NT2/D1 (cell line): ENCODE data around the gene OSBPL2.

Experiments
- SUZ12 ChIP-seq: IDR thresholded peaks from 2 replicates; pipeline ENCODE4 v1.6.1; 2011; ENCODE audit not compliant: insufficient read length, insufficient read depth; ENCODE audit errors: extremely low read depth
- ZNF274 ChIP-seq: IDR thresholded peaks from 2 replicates; pipeline ENCODE4 v1.6.1; 2011; ENCODE audit warnings: mild to moderate bottlenecking, low read depth, low read length

DNA sequence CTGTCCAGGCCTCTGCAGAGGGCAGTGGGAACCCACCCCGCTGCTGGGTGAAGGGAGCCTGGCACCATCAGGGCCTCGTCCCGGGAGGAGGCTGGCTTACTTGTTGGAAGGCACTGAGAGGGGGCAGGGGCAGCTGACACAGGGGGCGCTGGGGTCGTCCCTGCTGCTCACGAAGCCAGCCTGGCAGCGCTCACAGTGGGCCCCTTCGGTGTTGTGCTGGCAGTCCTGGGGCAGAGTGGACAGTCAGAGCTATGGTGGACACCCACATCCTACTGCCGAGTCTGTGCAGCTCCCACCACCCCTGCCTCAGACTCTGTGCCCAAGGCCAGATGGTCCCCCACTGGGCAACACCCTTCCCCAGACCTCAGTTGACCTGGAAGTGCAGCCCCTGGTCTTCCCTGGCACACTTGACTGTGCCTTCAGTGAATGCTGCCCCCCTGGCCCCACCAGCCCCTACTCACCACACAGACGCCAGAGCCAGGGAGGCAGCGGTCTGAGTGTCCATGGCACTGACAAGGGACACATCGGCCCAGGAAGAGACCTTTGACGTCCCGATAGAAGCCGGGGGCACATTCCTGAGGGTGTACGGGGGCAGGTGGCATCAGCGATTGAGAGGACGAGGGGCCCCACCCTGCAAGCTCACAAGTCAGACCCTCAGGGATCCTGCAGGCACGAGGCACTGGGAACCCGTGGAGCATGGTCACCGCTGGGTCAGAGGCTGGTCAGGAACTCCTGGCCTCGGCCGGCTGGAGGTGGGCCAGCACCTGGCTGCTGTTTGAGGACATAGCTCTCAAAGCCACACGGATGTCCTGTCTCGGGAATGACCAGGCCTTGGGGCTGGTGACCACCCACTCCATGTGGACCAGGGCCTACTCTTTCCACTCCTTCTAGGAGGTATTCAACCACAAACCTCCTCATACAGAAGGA, 85.9 kb downstream of the OSBPL2 start:
- TF ChIP-seq ZNF274 (no peak), SUZ12 (no peak)
